Heart left ventricle (tissue), 13 donors: ENCODE measurements around the gene HHIP.

Source experiments
- POLR2A ChIP-seq, 2 donors: fragments of 450-650 bp; IDR thresholded peaks; one replicate each; pipeline ENCODE4 v1.6.1; 2017; ENCODE audit warnings: antibody characterized with exemption in 2 of 2, mild to moderate bottlenecking in 2 of 2, moderate library complexity in 2 of 2
- TF ChIP-seq, protein P1 (sequence below), 12 donors: fragments of 200-600 bp; sonication (generic) in 4 of 12; IDR thresholded peaks; one replicate each; pipeline versions ENCODE4 v1.5.0 to v1.8.0; 2018 to 2022; ENCODE audit warnings: antibody characterized with exemption in 12 of 12, mild to moderate bottlenecking in 5 of 12
- donor health status: ischemic (EF 13 %, LVEDD 7.1; RV severe dilation, severe dysfunction).
- donor health status: DM: no; HTN: yes; CAD: no.
- donor health status: DM: no; HTN: no; CAD: no.
- donor health status: ischemic (EF 25% LVEDD 6.9; RV normal size, moderate dysfunction).
- donor health status: ischemic (EF 25% LVEDD 5.7; RV mildly dilated, moderate dysfunction).
- donor health status: ischemic (EF 35%, LVEDD 5.7; RV mildly dilated, moderate dysfunction).
- donor health status: nonischemic (EF 11% LVEDD 7.7; RV severe dilation, severe dysfunction).
- donor health status: DM: yes; HTN: yes; CAD: no.
- donor health status: PGD.
- donor health status: ischemic (EF 29% LVEDD 5.4; RV normal size, mild dysfunction).
- donor health status: nonischemic (EF 23%, LVEDD 6.1; RV moderate dilation, normal function).

DNA sequence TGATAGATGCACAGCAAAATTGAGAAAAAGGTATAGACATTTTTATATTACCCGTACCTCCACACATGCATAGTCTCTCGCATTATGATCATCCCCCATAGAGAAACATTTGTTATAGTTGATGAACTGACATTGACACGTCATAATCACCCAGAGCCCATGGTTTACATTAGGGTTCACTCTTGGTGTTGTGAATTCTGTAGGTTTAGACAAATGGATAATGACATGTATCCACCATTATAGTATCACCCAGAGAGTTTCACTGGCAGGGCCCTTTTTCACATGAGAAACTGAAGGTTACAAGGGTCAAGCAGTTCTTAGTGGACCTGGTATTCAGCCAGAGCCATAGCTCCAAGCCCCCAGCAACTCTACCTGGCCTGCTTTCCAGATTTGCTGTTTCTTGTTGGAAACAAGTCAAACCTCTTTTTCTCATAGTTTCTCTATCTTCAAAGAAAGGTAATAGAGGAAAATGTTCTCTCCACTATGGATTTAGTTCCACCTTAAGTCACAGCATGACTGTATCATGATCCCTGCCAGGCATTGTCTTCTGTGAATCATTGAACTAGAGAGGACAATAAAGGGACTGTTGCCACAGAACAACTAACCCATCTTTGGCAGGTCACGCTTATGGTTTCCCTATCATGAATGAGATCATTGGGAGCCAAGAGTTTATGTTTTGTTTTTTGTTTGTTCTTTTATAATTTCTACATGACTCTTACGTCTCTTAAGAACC is 64.0 kb downstream of the HHIP start:
- TF ChIP-seq, protein P1, sequence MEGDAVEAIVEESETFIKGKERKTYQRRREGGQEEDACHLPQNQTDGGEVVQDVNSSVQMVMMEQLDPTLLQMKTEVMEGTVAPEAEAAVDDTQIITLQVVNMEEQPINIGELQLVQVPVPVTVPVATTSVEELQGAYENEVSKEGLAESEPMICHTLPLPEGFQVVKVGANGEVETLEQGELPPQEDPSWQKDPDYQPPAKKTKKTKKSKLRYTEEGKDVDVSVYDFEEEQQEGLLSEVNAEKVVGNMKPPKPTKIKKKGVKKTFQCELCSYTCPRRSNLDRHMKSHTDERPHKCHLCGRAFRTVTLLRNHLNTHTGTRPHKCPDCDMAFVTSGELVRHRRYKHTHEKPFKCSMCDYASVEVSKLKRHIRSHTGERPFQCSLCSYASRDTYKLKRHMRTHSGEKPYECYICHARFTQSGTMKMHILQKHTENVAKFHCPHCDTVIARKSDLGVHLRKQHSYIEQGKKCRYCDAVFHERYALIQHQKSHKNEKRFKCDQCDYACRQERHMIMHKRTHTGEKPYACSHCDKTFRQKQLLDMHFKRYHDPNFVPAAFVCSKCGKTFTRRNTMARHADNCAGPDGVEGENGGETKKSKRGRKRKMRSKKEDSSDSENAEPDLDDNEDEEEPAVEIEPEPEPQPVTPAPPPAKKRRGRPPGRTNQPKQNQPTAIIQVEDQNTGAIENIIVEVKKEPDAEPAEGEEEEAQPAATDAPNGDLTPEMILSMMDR (IDR thresholded peaks at IDR 0.05): no peak
- no peak for TF ChIP-seq POLR2A (IDR thresholded peaks at IDR 0.05)
